Measurements from ENCODE around the gene FERMT2.

Gene FERMT2

GRCh38 chr14:52862632-52863333, 88.1 kb downstream of the FERMT2 start:
- no peak for FAIRE-seq

GRCh38 chr14:52861403-52861802, 89.4 kb downstream of the FERMT2 start:
- peak; percentile 53 for FAIRE-seq

DNA sequence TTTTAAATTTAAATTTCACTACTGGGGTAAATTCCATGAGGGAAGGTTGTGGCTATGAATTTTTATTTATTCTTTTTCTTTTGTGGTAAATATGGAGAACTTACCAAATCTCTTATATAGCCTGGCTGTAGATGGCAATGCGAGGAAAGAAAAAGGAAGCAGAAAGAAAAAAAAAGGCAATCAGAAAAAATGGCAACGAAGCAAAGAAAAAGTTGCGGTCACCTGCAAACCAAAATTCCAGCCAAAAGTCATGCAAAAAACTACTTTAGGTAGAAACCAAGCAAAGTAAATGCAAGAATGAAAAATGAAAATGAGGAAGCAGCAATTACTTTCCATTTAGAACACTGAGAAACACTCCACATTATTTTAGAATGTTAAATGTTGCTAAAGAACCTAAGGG, 89.9 kb downstream of the FERMT2 start:
- no peak for FAIRE-seq

GRCh38 chr14:52860209-52860608, 90.6 kb downstream of the FERMT2 start:
- no peak for FAIRE-seq

DNA sequence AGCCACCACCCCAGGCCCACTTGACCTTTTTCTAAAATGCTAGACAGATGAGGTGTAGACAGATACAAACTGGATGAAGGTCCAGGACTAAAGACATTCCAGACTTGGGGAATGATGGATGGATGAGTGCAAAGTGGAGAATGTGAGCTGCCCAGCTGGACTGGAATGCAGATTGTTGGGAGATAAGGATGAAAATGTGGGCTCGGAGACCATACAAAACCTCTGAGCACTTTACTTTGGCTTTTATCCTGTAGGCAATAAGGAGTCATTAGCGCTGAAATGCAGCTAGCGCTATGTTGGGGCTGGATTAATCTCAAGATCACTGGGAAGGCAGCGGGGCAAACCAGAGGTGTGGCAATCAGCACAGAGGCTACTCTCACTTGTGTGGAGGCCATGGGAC, 94.7 kb downstream of the FERMT2 start:
- FAIRE-seq: no peak

GRCh38 chr14:52853522-52853854, 97.4 kb downstream of the FERMT2 start:
- no peak for FAIRE-seq

- no peak for FAIRE-seq
These were observed 97.9 kb downstream of the FERMT2 start for GRCh38 chr14:52852810-52853521.

DNA sequence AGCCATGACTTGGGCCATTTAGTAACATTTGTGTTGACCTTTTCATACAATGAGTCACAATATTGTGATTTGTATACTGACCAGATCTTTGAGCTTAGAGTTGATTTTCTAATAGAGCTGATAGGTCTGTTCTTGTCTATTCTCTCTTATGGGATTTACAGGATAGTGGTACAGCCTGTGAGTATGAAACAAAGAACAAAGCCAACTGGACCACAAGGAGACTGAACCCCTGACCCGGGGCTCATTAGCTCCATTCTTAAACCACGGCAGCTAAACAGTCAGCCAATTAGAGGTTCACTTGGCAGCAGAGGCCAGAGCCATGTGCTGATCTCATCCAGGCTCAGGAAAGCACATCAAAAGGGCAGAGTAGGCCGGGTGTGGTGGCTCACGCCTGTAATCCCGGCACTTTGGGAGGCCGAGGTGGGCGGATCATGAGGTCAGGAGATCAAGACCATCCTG, 100.4 kb downstream of the FERMT2 start:
- no peak for FAIRE-seq

DNA sequence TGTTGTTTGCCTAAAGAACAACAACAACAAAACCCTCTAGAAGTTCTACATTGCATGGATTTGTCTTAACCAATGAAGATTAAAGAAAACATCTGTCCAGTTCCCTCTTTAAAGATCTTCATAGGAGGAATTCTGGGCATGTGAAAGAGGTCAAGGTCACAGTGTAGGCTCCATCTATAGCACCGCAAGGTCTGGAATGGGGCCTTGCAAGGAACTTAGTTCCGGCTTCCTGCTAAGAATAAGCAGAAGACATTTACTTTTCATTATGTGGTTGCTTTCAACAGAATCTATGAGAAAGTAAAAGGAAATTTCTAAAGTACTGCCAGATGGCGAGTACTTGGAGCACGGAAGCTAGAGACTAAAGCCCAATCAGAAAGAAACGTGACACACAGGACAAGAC, 102.2 kb downstream of the FERMT2 start:
- no peak for FAIRE-seq

DNA sequence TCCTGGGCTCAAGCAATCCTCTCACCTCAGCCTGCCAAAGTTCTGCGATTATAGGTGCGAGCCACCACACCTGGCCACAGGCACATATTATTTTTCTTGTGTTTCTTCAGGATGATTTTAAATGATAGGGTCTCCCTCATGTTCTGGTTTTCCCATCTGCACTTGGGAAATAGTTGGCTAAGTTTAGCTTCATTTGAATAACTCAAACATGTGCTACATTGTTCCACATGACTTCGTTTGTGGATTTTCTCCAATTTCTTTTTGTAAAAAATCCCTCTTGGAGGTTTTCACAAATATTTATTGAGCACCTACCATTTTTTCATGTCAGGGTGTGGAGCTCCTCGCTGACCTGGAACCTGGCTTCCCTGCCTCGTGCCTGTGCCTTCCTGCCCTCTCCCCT, 104.3 kb downstream of the FERMT2 start:
- no peak for FAIRE-seq

GRCh38 chr14:52845081-52845480, 105.8 kb downstream of the FERMT2 start:
- no peak for FAIRE-seq

- no peak for FAIRE-seq
These were observed 106.4 kb downstream of the FERMT2 start for GRCh38 chr14:52844262-52845060.

DNA sequence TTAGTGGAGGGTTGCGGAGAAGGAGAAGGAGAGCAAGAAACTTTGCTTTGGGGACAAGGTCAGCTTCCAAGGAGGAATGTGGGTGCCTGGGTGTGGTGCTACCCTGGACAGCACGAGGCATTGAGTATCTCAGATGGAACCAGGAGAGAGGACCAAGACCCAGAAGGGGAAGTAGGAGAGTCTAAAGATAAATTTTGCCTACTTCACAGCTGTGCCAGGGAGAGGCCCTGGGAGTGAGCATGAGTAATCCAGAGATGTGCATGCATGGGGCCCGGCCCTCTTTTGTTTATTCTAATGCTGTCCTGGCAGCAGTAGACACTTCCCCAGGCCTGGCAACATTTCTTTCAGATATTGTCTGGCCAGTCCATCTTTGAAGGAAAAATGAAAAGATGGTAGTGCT, 110.0 kb downstream of the FERMT2 start:
- no peak for FAIRE-seq

DNA sequence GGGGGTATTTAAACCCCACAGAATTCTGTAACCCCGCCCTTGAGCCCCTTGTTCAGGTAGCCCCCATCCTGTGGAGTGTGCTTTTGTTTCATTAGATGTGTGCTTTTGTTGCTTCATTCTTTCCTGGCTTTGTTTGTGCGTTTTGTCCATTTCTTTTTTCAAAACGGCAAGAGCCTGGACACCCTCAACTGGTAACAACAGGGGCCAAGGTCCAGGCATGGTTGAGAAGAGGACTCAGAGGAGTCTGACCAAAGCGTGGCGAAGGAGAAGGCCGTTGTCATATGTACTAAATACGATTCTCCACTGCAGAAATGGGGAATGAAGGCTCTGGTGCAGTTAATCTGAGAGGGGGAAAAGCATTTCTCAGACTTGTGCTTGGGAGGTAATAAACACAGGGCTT, 113.4 kb downstream of the FERMT2 start:
- FAIRE-seq: no peak

GRCh38 chr14:52836063-52836462, 114.8 kb downstream of the FERMT2 start:
- no peak for FAIRE-seq

DNA sequence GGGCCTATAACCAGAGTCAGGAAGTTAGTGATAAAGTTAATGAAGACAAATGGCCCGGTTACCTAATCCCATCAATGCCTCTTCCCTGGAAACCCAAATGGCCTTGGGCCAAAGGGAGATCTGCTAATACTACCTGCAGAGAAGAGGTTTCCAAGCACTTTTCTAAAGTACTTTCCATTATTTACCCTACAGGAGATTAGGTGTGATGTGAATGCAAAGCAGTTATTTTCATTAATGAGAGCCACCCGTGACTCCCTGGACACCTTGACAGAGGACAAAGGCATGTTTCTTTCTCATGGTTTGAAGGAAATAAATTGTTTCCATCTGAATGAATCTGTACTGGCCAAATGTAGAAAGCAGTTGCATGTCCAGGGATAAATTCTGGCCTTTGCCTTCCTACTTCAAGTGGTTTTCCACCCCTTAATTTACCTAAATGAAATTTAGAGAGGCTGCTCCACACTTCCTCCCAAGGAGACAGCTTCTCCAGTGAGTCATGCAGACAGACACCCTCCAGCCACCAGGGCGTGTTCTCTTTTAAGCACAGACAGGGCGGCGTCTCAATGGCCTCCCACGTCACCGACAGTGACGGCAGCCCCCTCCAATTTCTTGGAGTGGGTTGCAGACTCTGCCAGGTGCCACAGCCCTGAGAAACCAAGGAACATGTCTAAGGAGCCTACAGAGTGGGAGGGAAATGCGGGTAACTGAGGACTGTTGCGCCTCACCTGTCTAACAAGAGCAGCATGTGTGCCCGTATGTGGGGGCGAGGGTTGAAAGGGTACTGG, 115.5 kb downstream of the FERMT2 start:
- FAIRE-seq: peak; percentile 38

DNA sequence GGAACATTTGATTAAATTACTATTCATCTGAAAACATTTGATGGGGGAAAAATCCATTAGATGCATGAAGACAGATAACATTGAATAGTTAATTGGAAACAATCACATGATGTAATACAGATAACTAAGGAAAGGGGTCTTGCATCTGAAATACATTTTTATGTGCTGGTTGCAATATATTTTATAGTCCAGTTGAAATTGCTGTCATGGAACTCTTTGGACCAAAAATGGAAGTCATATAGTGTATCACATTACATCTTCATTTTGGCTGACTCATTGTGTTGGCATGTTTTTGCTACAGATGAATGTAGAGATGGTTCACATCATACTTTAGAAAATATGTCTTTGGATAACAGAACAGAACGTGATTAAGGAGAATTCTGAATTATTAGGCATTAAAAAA, 116.4 kb downstream of the FERMT2 start:
- no peak for FAIRE-seq

DNA sequence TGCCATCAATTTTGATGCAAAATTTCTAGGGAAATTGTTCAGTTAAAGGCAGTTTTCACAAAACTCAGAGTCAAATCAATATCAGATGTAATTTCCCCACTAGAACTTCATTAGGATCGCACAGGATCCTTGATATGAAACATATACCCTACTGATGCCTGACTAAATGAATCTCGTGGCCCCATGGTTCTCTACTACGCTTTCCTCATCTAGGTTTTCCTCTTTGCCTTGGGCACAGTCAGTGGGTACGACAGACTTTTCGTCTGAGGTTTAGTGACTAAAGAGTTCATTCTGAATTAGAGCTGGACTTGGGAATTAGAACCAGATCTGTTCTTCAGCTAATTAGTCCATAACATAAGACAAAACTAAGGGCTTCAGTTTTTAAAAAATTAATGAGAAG, 117.0 kb downstream of the FERMT2 start:
- no peak for FAIRE-seq

- FAIRE-seq: no peak
These were observed 121.2 kb downstream of the FERMT2 start for GRCh38 chr14:52829527-52830185.

GRCh38 chr14:52827426-52827825, 123.4 kb downstream of the FERMT2 start:
- FAIRE-seq: no peak

DNA sequence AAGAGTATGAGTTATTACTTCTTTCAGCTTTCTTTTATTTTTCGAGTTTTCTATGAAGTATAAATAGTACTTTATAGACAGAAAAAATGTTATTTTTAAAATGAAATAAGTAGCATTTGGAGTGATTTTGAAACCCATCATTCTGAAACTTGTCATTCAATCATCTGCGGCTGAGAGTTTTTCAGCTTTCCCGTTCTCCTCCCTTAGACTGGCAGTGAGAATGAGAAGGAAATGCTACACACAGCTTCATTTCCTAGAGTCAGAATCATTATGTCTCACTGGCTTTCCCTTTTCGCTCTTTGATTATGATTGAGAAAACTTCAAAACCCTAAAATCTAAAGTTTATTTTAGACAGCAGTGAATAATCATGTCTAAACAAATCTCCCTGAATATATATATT, 125.8 kb downstream of the FERMT2 start:
- FAIRE-seq: no peak

DNA sequence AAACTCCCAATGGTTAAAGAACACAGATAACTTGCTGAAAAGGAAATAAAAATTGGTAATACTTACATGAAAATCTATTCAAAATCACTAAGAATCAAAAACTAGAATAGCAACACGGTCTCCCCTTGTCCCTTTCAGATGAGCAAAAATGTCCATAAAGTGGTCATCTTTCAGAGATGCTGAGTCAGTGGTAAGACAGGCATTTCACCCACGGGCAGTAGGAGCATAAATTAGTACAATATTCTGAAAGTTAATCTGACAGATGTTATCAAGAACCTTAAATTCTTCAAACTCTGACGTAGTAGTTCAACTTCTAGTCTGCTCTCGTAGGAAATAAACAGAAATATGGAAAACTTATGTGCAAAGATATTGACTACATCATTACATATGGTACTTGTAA, 126.4 kb downstream of the FERMT2 start:
- no peak for FAIRE-seq
